CD4-positive, CD25-positive, alpha-beta regulatory T cell (primary cell): ENCODE measurements around the gene SRGAP1. TPM values are rescaled to one million over a fixed set of nuclear protein-coding genes. Genes with fewer than 3 reads are reported as not detected.

Experiments
- ATAC-seq, 2 donors: fragments of 150-1000 bp; cut with Tn5 transposase; one replicate each; pipeline ENCODE4 v1.10.0; 2021; ENCODE audit warnings: low read depth in 2 of 2, moderate number of reproducible peaks in 2 of 2, moderate library complexity in 1 of 2
- DNase-seq, 3 donors: peaks; one replicate each; pipeline versions ENCODE4 v3.0.0 to v3.0.0-alpha.2; 2012 to 2022; ENCODE audit warnings: mixed read lengths in 1 of 3
- H3K27ac ChIP-seq: one replicate; pipeline ENCODE4 v1.7.0; 2013; ENCODE audit warnings: mild to moderate bottlenecking, low read length; ENCODE audit not compliant: insufficient read depth, poor library complexity, severe bottlenecking
- H3K27me3 ChIP-seq: one replicate; pipeline ENCODE4 v1.7.0; 2013; ENCODE audit warnings: low read length; ENCODE audit not compliant: control insufficient read depth, insufficient read depth
- H3K36me3 ChIP-seq: one replicate; pipeline ENCODE4 v1.7.0; 2013; ENCODE audit warnings: mild to moderate bottlenecking, low read length, moderate library complexity; ENCODE audit not compliant: control insufficient read depth, insufficient read depth
- H3K4me1 ChIP-seq: 2 replicates; pipeline ENCODE4 v1.7.0; 2013; ENCODE audit warnings: mild to moderate bottlenecking, low read length; ENCODE audit not compliant: insufficient read depth, control insufficient read depth, poor library complexity, severe bottlenecking
- H3K4me3 ChIP-seq: one replicate; pipeline ENCODE4 v1.7.0; 2013; ENCODE audit warnings: low read depth, mild to moderate bottlenecking, low read length, moderate library complexity
- H3K9me3 ChIP-seq, 2 experiments: 1 replicate in 1 of 2; 2 replicates in 1 of 2; pipeline ENCODE4 v1.7.0; 2013; ENCODE audit warnings: low read length in 2 of 2, mild to moderate bottlenecking in 1 of 2, moderate library complexity in 1 of 2; ENCODE audit not compliant: control insufficient read depth in 2 of 2
- H3K27ac Mint-ChIP-seq, 3 donors: one replicate each; pipeline ENCODE4 v1.8.0; 2020 to 2022; ENCODE audit warnings: mild to moderate bottlenecking in 3 of 3, mixed read lengths in 3 of 3, moderate library complexity in 2 of 3
- H3K27me3 Mint-ChIP-seq: one replicate; pipeline ENCODE4 v1.8.0; 2022; ENCODE audit warnings: mild to moderate bottlenecking, mixed read lengths
- H3K36me3 Mint-ChIP-seq: one replicate; pipeline ENCODE4 v1.8.0; 2020; ENCODE audit warnings: mixed read lengths
- H3K4me1 Mint-ChIP-seq, 4 donors: one replicate each; pipeline ENCODE4 v1.8.0; 2020 to 2022; ENCODE audit warnings: mixed read lengths in 4 of 4, mild to moderate bottlenecking in 1 of 4
- H3K4me3 Mint-ChIP-seq, 4 donors: one replicate each; pipeline ENCODE4 v1.8.0; 2020 to 2022; ENCODE audit warnings: mild to moderate bottlenecking in 4 of 4, mixed read lengths in 4 of 4, moderate library complexity in 3 of 4
- H3K9me3 Mint-ChIP-seq, 7 donors: one replicate each; pipeline ENCODE4 v1.8.0; 2020 to 2022; ENCODE audit warnings: mixed read lengths in 7 of 7, mild to moderate bottlenecking in 3 of 7, moderate library complexity in 2 of 7
- polyA plus RNA-seq, 4 donors: library from polyadenylated mRNA; unstranded; fragments of 300-500 nt; fragmentation: Illumina TruSeq; gene quantifications; one replicate each; pipeline ENCODE4 v1.2.3, GENCODE V29; 2021
- total RNA-seq: library from RNA; stranded (reverse); gene quantifications from one replicate; pipeline ENCODE4 v1.2.3, GENCODE V29; 2022

Gene SRGAP1
- total and polyA plus RNA-seq, 5 donors from 2014 or later = 0.01 to 0.07 (median 0.02) TPM; not detected in 1

DNA sequence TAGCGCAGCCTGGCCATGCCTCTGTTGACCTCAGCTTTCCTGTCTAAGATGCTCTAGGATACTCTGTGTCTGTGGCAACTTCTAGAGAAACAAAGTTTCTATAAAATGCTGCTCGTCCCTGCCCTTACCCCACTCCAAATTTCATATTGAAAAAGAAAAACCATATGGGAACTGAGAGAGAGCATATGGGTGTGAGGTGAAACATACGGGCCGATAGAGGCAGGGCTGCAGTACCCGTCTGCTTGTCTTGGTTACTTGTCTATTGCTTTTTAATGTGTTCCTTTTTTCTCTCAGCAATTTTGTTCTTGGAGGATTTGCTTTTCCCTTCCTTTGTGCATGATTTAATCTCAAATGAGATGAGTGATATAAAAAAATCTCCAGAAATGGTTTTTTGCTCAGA, 113.0 kb downstream of the SRGAP1 start:
- no peaks in the 10 kb centered on the region for H3K4me1 ChIP-seq
- Mint-ChIP-seq H3K27ac (no peak overlapping the region), H3K36me3 (no peaks in the 10 kb centered on the region), H3K27me3 (peaks cover 6% of the 10 kb centered on the region), H3K9me3 (peaks cover 0 to 2% (median 0%) of the 10 kb centered on the region in 7 donors), H3K4me3 (no peak overlapping the region), H3K4me1 (no peaks in the 10 kb centered on the region)
- H3K4me3 ChIP-seq = no peak overlapping the region
- H3K9me3 ChIP-seq = no peaks in the 10 kb centered on the region
- DNase-seq = no peak
- ATAC-seq = no peak
- H3K27ac ChIP-seq = no peak overlapping the region
- no peaks in the 10 kb centered on the region for H3K36me3 ChIP-seq
- H3K27me3 ChIP-seq = no peaks in the 10 kb centered on the region

- Mint-ChIP-seq H3K27ac (no peak overlapping the region), H3K9me3 (peaks cover 0 to 1% (median 0%) of the 10 kb centered on the region in 7 donors), H3K4me1 (no peaks in the 10 kb centered on the region), H3K36me3 (no peaks in the 10 kb centered on the region), H3K4me3 (no peak overlapping the region), H3K27me3 (peaks cover 6% of the 10 kb centered on the region)
- no peak for DNase-seq
- Histone ChIP-seq H3K9me3 (no peaks in the 10 kb centered on the region), H3K4me3 (no peak overlapping the region), H3K27ac (no peak overlapping the region), H3K27me3 (no peaks in the 10 kb centered on the region), H3K4me1 (no peaks in the 10 kb centered on the region), H3K36me3 (no peaks in the 10 kb centered on the region)
- no peak for ATAC-seq
Measured at GRCh38 chr12:63958876-63959580, 114.5 kb downstream of the SRGAP1 start.

GRCh38 chr12:63961048-63961447, 116.5 kb downstream of the SRGAP1 start:
- ATAC-seq (no peak), DNase-seq (no peak)
- Histone ChIP-seq H3K36me3 (no peaks in the 10 kb centered on the region), H3K27me3 (no peaks in the 10 kb centered on the region), H3K9me3 (no peaks in the 10 kb centered on the region), H3K4me3 (no peak overlapping the region), H3K27ac (no peak overlapping the region), H3K4me1 (no peaks in the 10 kb centered on the region)
- H3K4me3 Mint-ChIP-seq = no peak overlapping the region
- no peaks in the 10 kb centered on the region for H3K36me3 Mint-ChIP-seq
- no peaks in the 10 kb centered on the region for H3K4me1 Mint-ChIP-seq
- peaks cover 0 to 1% (median 0%) of the 10 kb centered on the region in 7 donors for H3K9me3 Mint-ChIP-seq
- H3K27ac Mint-ChIP-seq = no peak overlapping the region
- peaks cover 6% of the 10 kb centered on the region for H3K27me3 Mint-ChIP-seq

DNA sequence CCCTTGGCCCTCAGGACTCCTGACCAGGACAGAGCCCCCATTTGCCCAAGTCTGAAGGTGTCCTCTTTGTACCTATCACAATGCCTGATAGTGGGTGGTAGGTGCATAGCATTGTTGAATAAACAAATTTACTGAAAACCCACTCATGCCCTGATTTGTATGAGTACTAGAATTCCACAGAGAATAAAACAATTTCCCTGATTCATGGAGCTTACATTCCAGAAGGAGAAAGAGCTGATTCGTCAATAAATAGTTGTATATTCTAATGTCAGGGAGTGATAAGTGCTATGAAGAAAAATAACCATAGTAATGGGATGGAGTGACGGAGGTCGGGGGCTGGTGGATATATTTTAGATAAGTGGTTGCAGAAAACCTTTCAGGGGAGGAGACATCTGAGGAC, 117.0 kb downstream of the SRGAP1 start:
- no peak for ATAC-seq
- peaks cover 2% of the 10 kb centered on the region for H3K27me3 Mint-ChIP-seq
- no peak overlapping the region for H3K27ac Mint-ChIP-seq

DNA sequence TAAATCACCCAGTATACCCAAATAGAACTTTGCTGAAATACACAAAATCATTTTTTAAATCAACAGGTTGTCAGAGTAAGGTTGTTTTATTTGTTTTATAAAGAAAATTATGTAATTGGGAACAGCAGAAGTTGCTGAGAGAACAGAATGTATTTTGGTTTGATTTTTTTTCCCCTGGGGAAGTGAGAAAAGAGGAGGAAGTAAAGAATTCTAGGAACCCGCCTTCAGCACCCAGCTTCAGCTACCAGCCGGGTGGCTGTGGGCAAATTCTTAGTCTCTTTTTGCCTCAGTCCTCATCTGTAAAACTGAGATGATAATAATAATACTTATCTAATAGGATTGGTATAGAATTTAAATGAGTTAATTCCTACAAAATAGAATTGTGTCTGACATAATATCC, 119.4 kb downstream of the SRGAP1 start:
- Histone ChIP-seq H3K4me3 (no peak overlapping the region), H3K27me3 (no peaks in the 10 kb centered on the region), H3K27ac (no peak overlapping the region), H3K36me3 (no peaks in the 10 kb centered on the region), H3K9me3 (no peaks in the 10 kb centered on the region), H3K4me1 (no peaks in the 10 kb centered on the region)
- no peaks in the 10 kb centered on the region for H3K9me3 Mint-ChIP-seq
- H3K4me3 Mint-ChIP-seq = no peak overlapping the region
- no peaks in the 10 kb centered on the region for H3K4me1 Mint-ChIP-seq
- no peak for ATAC-seq
- no peak overlapping the region for H3K27ac Mint-ChIP-seq
- DNase-seq = no peak
- H3K27me3 Mint-ChIP-seq = peaks cover 3% of the 10 kb centered on the region
- no peaks in the 10 kb centered on the region for H3K36me3 Mint-ChIP-seq

More for the DNA sequence above, 117.0 kb downstream of the SRGAP1 start:
- Histone ChIP-seq H3K4me3 (no peak overlapping the region), H3K9me3 (no peaks in the 10 kb centered on the region), H3K36me3 (no peaks in the 10 kb centered on the region), H3K27ac (no peak overlapping the region), H3K27me3 (no peaks in the 10 kb centered on the region), H3K4me1 (no peaks in the 10 kb centered on the region)
- DNase-seq = no peak
- H3K4me1 Mint-ChIP-seq = no peaks in the 10 kb centered on the region
- H3K9me3 Mint-ChIP-seq = peaks cover 0 to 1% (median 0%) of the 10 kb centered on the region in 7 donors
- no peaks in the 10 kb centered on the region for H3K36me3 Mint-ChIP-seq
- no peak overlapping the region for H3K4me3 Mint-ChIP-seq

DNA sequence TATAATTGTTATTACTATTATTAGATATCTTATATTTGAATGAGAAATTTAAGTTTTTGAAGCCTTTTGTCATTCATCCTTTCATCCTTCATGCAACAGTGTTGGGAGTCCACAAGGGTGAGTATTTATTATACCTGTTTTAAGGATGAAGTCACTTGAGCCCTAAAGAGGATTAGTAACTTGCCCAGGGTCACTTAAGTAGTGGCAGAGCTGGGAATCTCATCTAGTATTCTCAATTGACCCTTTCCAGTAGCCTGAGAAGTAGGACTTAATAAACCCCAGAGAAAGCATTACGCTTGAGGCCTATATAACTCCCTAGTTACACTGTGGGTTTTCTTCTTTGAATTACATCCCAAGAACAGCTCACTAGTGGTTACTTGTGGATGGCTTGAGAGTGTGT, 119.8 kb downstream of the SRGAP1 start:
- Mint-ChIP-seq H3K27me3 (peaks cover 6% of the 10 kb centered on the region), H3K36me3 (no peaks in the 10 kb centered on the region), H3K27ac (no peak overlapping the region), H3K4me1 (no peaks in the 10 kb centered on the region), H3K4me3 (no peak overlapping the region), H3K9me3 (no peaks in the 10 kb centered on the region)
- Histone ChIP-seq H3K4me1 (no peaks in the 10 kb centered on the region), H3K27me3 (no peaks in the 10 kb centered on the region), H3K27ac (no peak overlapping the region), H3K4me3 (no peak overlapping the region), H3K9me3 (no peaks in the 10 kb centered on the region), H3K36me3 (no peaks in the 10 kb centered on the region)
- ATAC-seq (no peak), DNase-seq (no peak)

DNA sequence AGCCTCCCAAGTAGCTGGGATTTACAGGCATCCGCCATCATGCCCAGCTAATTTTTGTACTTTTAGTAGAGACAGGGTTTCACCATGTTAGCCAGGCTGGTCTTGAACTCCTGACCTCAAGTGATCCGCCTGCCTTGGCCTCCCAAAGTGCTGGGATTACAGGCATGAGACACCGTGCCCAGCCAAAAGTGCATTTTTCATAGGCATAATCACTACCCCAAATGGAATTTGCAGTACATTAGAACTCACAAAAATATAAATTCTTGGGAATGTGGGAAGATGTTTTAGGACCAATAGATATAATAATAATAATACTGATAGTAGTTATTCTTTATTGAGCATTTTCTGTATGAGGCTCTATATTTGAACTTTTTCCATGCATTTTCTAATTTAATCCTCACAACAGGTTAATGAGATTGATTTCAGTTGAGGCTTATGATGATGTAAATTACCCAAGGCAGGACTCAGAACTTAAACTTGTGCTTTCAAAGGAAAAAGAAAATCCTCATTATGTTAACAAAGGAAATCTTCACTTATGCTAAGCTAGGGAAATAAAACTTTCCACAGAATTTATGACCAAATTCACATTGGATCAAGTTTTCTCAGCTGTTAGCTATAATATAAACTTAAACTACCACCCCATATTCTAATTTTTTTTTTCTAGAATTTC, 121.6 kb downstream of the SRGAP1 start:
- no peaks in the 10 kb centered on the region for H3K9me3 Mint-ChIP-seq
- Histone ChIP-seq H3K27ac (no peak overlapping the region), H3K4me1 (no peaks in the 10 kb centered on the region), H3K9me3 (no peaks in the 10 kb centered on the region), H3K36me3 (no peaks in the 10 kb centered on the region), H3K4me3 (no peak overlapping the region), H3K27me3 (no peaks in the 10 kb centered on the region)
- ATAC-seq = no peak
- no peak overlapping the region for H3K4me3 Mint-ChIP-seq
- H3K4me1 Mint-ChIP-seq = no peaks in the 10 kb centered on the region
- peaks cover 9% of the 10 kb centered on the region for H3K27me3 Mint-ChIP-seq
- H3K36me3 Mint-ChIP-seq = no peaks in the 10 kb centered on the region
- H3K27ac Mint-ChIP-seq = no peak overlapping the region
- no peak for DNase-seq

DNA sequence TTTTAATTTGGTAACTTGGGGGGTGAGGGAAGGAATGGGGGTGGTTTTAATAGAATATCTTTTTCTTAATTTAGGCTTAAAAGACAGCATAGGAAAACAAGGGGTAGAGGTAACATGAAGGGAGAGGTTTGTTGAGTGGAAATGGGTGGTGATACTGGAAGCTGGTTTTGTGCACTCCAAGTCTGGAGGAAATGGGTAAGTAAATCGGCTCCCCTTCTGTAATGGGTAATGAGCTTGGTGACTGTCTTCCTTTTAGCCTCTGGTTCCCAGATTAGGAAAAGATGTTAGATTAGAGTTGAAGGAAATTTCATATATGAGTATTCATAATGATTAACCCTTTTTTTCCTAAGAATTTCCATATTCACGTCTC, 122.1 kb downstream of the SRGAP1 start:
- Histone ChIP-seq H3K4me3 (no peak overlapping the region), H3K36me3 (no peaks in the 10 kb centered on the region), H3K27ac (no peak overlapping the region), H3K9me3 (no peaks in the 10 kb centered on the region), H3K4me1 (no peaks in the 10 kb centered on the region), H3K27me3 (no peaks in the 10 kb centered on the region)
- DNase-seq = no peak
- Mint-ChIP-seq H3K27ac (no peak overlapping the region), H3K9me3 (no peaks in the 10 kb centered on the region), H3K27me3 (peaks cover 11% of the 10 kb centered on the region), H3K36me3 (no peaks in the 10 kb centered on the region), H3K4me1 (no peaks in the 10 kb centered on the region), H3K4me3 (no peak overlapping the region)
- no peak for ATAC-seq
